Suprapubic skin (tissue), 4 donors: ENCODE results near the gene PEAR1. TPM values are rescaled to one million over a fixed set of nuclear protein-coding genes. Genes with fewer than 3 reads are reported as not detected.

Experiments used
- DNase-seq, 2 donors: peaks; one replicate each; pipeline ENCODE4 v3.0.0-alpha.2; 2019; ENCODE audit warnings: low spot score in 2 of 2
- H3K27ac ChIP-seq: fragments of 200-600 bp; sonication (generic); one replicate; pipeline ENCODE4 v1.5.1; 2019
- H3K27me3 ChIP-seq: fragments of 200-600 bp; sonication (generic); one replicate; pipeline ENCODE4 v1.5.1; 2019
- H3K36me3 ChIP-seq: fragments of 200-600 bp; sonication (generic); one replicate; pipeline ENCODE4 v1.5.1; 2019
- H3K4me1 ChIP-seq: fragments of 200-600 bp; sonication (generic); one replicate; pipeline ENCODE4 v1.5.1; 2019
- H3K4me3 ChIP-seq: fragments of 200-600 bp; sonication (generic); one replicate; pipeline ENCODE4 v1.5.1; 2019; ENCODE audit warnings: mild to moderate bottlenecking
- H3K9me3 ChIP-seq: fragments of 200-600 bp; sonication (generic); one replicate; pipeline ENCODE4 v1.5.1; 2019
- EP300 ChIP-seq: sonication (generic); formaldehyde crosslinking; IDR thresholded peaks from one replicate; pipeline ENCODE4 v1.6.1; 2017; ENCODE audit warnings: antibody characterized with exemption
- POLR2A ChIP-seq, 2 donors: fragments of 450-650 bp; IDR thresholded peaks; one replicate each; pipeline ENCODE4 v1.6.1; 2017; ENCODE audit warnings: antibody characterized with exemption in 2 of 2, mild to moderate bottlenecking in 2 of 2, moderate library complexity in 2 of 2
- POLR2AphosphoS5 ChIP-seq, 3 donors: sonication (generic); formaldehyde crosslinking; IDR thresholded peaks; one replicate each; pipeline ENCODE4 v1.6.1; 2017; ENCODE audit warnings: antibody characterized with exemption in 3 of 3
- WGBS: methylation state at CpG from one replicate; pipeline ENCODE4 v1.1.5; 2018; 5-methylcytosine and 5-hydroxymethylcytosine counted together
- total RNA-seq, 4 donors: library from RNA; depleted of rRNA; stranded (reverse); fragments of >200 nt; gene quantifications; one replicate each; pipeline ENCODE4 v1.1.0, GENCODE V29; 2016
- TF ChIP-seq, protein P1 (sequence below), 2 donors: fragments of 200-600 bp in 1 of 2; fragments of 450-650 bp in 1 of 2; sonication (generic) in 1 of 2; IDR thresholded peaks; one replicate each; pipeline ENCODE4 v1.5.1; 2016 to 2019; ENCODE audit warnings: antibody characterized with exemption in 2 of 2, mild to moderate bottlenecking in 1 of 2, moderate library complexity in 1 of 2

PEAR1 gene
- total RNA-seq, 4 donors from 2014 or later = 2.4 to 5.7 (median 3.8) TPM

DNA sequence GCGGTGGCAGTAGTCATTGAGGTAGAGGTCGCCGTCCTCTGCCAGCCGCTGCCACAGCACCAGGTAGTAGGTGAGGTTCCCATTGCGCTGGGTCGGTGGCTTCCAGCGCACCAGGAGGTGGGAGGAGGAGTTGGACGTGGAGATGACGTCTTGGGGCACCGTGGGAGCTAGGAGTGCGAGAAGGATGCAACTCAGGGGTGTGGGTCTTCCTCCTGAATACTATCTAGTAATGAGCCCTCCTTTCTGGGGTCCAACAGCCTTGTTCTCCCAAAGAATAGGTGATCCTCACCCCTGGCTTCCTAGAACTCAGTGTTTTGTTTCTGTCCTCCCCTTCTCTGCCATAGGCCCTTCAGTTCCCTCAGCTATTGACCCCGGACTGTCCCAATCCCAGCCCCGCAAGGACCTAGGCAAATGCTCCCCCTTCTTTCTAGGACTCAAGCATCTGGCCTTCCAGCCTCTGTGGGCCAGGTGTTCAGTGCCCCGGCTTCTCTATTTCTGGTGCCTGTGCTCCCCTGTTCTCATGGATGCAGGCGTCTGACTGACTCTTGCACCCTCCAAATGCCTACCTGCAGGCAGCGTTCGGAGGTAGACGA lies 47.5 kb upstream of the PEAR1 start:
- WGBS = 63% methylated on average over 14 of the region's 18 CpGs
- no peak for DNase-seq
- Histone ChIP-seq H3K27me3 (peaks cover 85% of the 10 kb centered on the region), H3K36me3 (no peaks in the 10 kb centered on the region), H3K9me3 (no peaks in the 10 kb centered on the region), H3K4me1 (peaks cover 18% of the 10 kb centered on the region), H3K27ac (no peak overlapping the region), H3K4me3 (no peak overlapping the region)
- TF ChIP-seq POLR2A (IDR thresholded peaks at IDR 0.05) (no peak), POLR2AphosphoS5 (IDR thresholded peaks at IDR 0.05) (no peak), EP300 (no peak)
- TF ChIP-seq, protein P1, sequence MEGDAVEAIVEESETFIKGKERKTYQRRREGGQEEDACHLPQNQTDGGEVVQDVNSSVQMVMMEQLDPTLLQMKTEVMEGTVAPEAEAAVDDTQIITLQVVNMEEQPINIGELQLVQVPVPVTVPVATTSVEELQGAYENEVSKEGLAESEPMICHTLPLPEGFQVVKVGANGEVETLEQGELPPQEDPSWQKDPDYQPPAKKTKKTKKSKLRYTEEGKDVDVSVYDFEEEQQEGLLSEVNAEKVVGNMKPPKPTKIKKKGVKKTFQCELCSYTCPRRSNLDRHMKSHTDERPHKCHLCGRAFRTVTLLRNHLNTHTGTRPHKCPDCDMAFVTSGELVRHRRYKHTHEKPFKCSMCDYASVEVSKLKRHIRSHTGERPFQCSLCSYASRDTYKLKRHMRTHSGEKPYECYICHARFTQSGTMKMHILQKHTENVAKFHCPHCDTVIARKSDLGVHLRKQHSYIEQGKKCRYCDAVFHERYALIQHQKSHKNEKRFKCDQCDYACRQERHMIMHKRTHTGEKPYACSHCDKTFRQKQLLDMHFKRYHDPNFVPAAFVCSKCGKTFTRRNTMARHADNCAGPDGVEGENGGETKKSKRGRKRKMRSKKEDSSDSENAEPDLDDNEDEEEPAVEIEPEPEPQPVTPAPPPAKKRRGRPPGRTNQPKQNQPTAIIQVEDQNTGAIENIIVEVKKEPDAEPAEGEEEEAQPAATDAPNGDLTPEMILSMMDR (IDR thresholded peaks at IDR 0.05) = no peak

DNA sequence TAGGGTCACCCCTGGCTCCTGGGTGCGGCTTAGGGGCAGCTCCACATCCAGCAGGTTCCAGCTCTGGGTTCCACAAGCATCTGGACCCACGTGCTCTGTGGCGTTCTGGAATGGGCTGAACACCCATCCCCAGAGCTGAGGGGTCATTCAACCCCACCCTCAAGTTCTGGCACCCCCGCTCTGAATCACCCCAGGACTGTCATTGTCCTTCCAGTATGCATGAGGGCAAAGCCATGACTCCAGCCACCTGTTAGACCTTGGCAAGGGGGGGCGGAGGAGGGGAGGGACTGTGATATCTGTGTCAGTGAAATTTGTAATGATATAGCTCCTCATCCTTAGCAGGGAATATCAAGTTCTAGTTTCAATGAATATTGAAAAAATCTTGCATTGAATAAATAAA lies 46.9 kb upstream of the PEAR1 start:
- Histone ChIP-seq H3K4me1 (peaks cover 18% of the 10 kb centered on the region), H3K4me3 (no peak overlapping the region), H3K27ac (no peak overlapping the region), H3K36me3 (no peaks in the 10 kb centered on the region), H3K27me3 (peaks cover 82% of the 10 kb centered on the region), H3K9me3 (no peaks in the 10 kb centered on the region)
- WGBS = 96% methylated on average over 5 of the region's 5 CpGs
- no peak for DNase-seq
- no peak for TF ChIP-seq POLR2A (IDR thresholded peaks at IDR 0.05)
- TF ChIP-seq POLR2AphosphoS5 (IDR thresholded peaks at IDR 0.05) = no peak
- no peak for TF ChIP-seq EP300
- TF ChIP-seq, protein P1 (IDR thresholded peaks at IDR 0.05) = no peak

DNA sequence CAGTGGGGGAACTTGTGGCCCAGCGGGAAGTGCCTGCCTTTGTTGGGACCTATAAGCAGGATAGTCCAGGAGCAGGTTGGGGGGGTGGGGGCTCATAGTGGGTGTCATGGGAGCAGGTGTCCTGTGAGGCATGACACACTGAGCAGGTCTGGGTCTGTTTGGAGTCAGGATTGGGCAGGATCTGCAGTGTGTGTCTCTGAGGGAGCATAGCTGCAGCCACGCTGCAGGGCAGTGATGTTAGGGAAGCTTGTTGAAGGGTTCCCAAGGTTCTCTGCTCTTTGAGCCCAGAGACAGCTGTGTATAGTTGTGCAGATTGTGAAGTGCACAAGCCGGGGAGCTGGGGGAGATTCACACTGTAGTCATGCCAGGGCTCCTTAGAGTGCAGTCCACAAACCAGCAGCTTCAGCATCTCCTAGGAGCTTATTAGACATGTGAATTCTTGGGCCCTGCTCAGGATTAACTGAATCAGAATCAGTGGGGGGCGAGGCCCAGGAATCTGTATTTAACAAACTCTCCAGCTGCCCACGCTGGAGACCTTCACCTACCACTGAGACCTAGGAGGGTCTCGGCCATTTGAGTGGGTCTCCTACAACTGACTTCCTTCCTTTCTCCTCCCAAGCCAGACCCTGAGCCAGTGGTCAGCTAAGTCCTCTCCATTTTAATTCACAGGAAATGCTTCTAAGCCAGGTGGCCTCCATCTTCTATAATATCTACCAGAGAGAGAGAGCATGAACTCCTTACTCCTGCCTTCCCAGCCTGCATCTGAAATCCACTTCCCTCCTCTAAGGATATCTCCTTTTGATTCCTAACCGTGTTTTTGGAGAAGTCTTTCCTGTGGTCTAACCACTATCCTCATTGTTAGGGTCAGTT lies 45.7 kb upstream of the PEAR1 start:
- WGBS = 78% methylated on average over 6 of the region's 7 CpGs
- Histone ChIP-seq H3K9me3 (no peaks in the 10 kb centered on the region), H3K4me1 (peaks cover 24% of the 10 kb centered on the region), H3K27ac (no peak overlapping the region), H3K27me3 (peaks cover 79% of the 10 kb centered on the region), H3K4me3 (no peak overlapping the region), H3K36me3 (no peaks in the 10 kb centered on the region)
- DNase-seq = no peak
- TF ChIP-seq, protein P1 (IDR thresholded peaks at IDR 0.05) = no peak
- TF ChIP-seq POLR2AphosphoS5 (IDR thresholded peaks at IDR 0.05) (no peak), POLR2A (IDR thresholded peaks at IDR 0.05) (no peak), EP300 (no peak)

DNA sequence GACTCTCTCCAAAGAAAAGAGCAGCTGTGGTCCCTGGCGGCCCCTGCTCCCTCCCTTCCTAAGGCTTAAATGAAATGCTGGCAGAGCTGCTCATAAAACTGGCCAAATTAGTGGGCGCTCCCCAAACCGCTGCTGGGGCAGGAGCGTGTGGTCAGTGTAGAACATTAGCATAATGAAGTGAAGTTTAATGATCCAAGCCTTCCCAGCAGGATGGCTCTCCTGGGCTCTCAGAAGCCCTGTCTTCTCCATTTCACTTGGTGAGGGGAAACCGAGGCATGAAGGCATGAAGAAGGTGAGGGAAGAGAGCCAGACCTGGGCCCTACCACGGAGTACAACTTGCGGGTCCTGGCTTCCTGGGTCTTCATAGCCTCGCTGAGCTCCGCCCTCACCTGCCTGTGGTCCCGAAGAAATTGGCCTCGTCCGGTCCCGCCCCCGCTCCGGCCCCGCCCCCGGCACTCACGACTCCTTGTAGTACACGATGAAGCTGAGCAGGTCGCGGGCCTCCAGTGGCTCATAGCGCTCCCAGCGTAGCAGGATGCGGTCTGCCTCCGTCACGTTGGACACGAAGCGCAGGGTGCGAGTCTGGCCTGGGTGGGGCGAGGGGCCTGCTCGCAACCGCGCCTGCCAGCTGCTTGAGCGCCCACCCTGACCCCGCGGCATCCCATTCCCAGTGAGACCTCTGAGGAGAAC lies 44.9 kb upstream of the PEAR1 start:
- no peak for DNase-seq
- H3K4me3 ChIP-seq = no peak overlapping the region
- H3K4me1 ChIP-seq = peaks cover 24% of the 10 kb centered on the region
- H3K27ac ChIP-seq = no peak overlapping the region
- 20% methylated on average over 11 of the region's 36 CpGs for WGBS
- no peaks in the 10 kb centered on the region for H3K9me3 ChIP-seq
- TF ChIP-seq, protein P1 (IDR thresholded peaks at IDR 0.05) = no peak
- TF ChIP-seq POLR2A (IDR thresholded peaks at IDR 0.05) (no peak), POLR2AphosphoS5 (IDR thresholded peaks at IDR 0.05) (no peak), EP300 (no peak)
- H3K36me3 ChIP-seq = no peaks in the 10 kb centered on the region
- H3K27me3 ChIP-seq = peaks cover 77% of the 10 kb centered on the region

DNA sequence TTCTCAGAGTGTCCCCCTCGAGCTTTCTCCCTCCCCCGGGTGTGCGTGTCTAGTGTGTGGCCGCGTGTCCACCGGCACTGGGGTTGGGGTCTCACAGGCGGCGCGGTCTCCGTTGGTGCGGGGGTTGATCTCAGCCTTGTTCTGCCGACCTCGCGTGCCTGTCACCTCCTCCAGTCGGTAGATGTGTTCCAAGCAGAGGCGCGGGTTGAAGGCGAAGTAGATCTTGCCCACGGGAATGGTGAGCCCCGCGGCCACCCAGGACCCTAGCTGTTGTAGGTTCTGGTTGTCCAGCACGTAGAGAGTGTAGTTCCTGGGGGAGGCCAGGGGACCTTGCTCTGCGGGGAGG lies 44.4 kb upstream of the PEAR1 start:
- 80% methylated on average over 1 of the region's 23 CpGs for WGBS
- H3K27me3 ChIP-seq = peaks cover 75% of the 10 kb centered on the region
- no peaks in the 10 kb centered on the region for H3K36me3 ChIP-seq
- TF ChIP-seq POLR2AphosphoS5 (IDR thresholded peaks at IDR 0.05) = no peak
- TF ChIP-seq EP300 = no peak
- TF ChIP-seq POLR2A (IDR thresholded peaks at IDR 0.05) = no peak
- TF ChIP-seq, protein P1 (IDR thresholded peaks at IDR 0.05) = no peak
- no peak overlapping the region for H3K27ac ChIP-seq
- H3K4me1 ChIP-seq = peaks cover 24% of the 10 kb centered on the region
- no peak overlapping the region for H3K4me3 ChIP-seq
- no peaks in the 10 kb centered on the region for H3K9me3 ChIP-seq
- DNase-seq = no peak
